ENCODE measurements around the gene TOGARAM2. TPM values are rescaled to one million over a fixed set of nuclear protein-coding genes. Genes with fewer than 3 reads are reported as not detected.

Gene TOGARAM2
- total and polyA plus RNA-seq, 8 donors, result 1.5 to 7.3 (median 4.1) TPM

GRCh38 chr2:29056452-29056851 lies 75.4 kb downstream of the TOGARAM2 start:
- H3K9me3 ChIP-seq, result no peaks in the 10 kb centered on the region
- no peaks in the 10 kb centered on the region for H3K4me1 ChIP-seq
- H3K27ac ChIP-seq, result no peak overlapping the region
- no peak for ATAC-seq
- H3K36me3 ChIP-seq, result no peaks in the 10 kb centered on the region
- no peak overlapping the region for H3K4me3 ChIP-seq
- TF ChIP-seq CTCF (IDR thresholded peaks at IDR 0.05), result no peak
- intact Hi-C loops (cut with DNase I), result no loop called here
- no peak for DNase-seq
- H3K27me3 ChIP-seq, result no peaks in the 10 kb centered on the region

- Histone ChIP-seq H3K27ac (no peak overlapping the region), H3K4me1 (no peaks in the 10 kb centered on the region), H3K4me3 (no peak overlapping the region), H3K36me3 (no peaks in the 10 kb centered on the region), H3K27me3 (no peaks in the 10 kb centered on the region), H3K9me3 (no peaks in the 10 kb centered on the region)
- intact Hi-C loops (cut with DNase I), result no loop called here
- DNase-seq, result no peak
- no peak for TF ChIP-seq CTCF (IDR thresholded peaks at IDR 0.05)
- no peak for ATAC-seq
These were observed 75.9 kb downstream of the TOGARAM2 start for GRCh38 chr2:29057006-29057405.

GRCh38 chr2:29059624-29060023 lies 78.5 kb downstream of the TOGARAM2 start:
- Histone ChIP-seq H3K27ac (no peak overlapping the region), H3K36me3 (no peaks in the 10 kb centered on the region), H3K27me3 (no peaks in the 10 kb centered on the region), H3K9me3 (no peaks in the 10 kb centered on the region), H3K4me1 (peaks cover 4 to 9% of the 10 kb centered on the region in 2 donors), H3K4me3 (no peak overlapping the region)
- ATAC-seq (no peak), DNase-seq (no peak)
- no peak for TF ChIP-seq CTCF (IDR thresholded peaks at IDR 0.05)
- intact Hi-C loops (cut with DNase I), result no loop called here

- Histone ChIP-seq H3K36me3 (no peaks in the 10 kb centered on the region), H3K4me1 (peaks cover 6 to 13% of the 10 kb centered on the region in 2 donors), H3K4me3 (no peak overlapping the region), H3K27ac (no peak overlapping the region), H3K27me3 (no peaks in the 10 kb centered on the region), H3K9me3 (no peaks in the 10 kb centered on the region)
- intact Hi-C loops (cut with DNase I), result no loop called here
- no peak for ATAC-seq
- no peak for TF ChIP-seq CTCF (IDR thresholded peaks at IDR 0.05)
- DNase-seq, result no peak
These were observed 79.3 kb downstream of the TOGARAM2 start for GRCh38 chr2:29060441-29060840.

GRCh38 chr2:29061176-29061575 lies 80.1 kb downstream of the TOGARAM2 start:
- Histone ChIP-seq H3K4me3 (no peak overlapping the region), H3K27ac (no peak overlapping the region), H3K9me3 (no peaks in the 10 kb centered on the region), H3K36me3 (no peaks in the 10 kb centered on the region), H3K27me3 (no peaks in the 10 kb centered on the region), H3K4me1 (peaks cover 13 to 14% of the 10 kb centered on the region in 2 donors)
- TF ChIP-seq CTCF (IDR thresholded peaks at IDR 0.05), result no peak
- ATAC-seq (no peak), DNase-seq (no peak)
- intact Hi-C loops (cut with DNase I), result no loop called here

All from left lung (tissue), 10 donors.